ENCODE measurements around the gene DYRK1B.
"Not testable (repeated sequence)": the region's sequence is repeated elsewhere in the genome, so short reads cannot be mapped to it uniquely, and the experiment has no call there.

Gene DYRK1B

GRCh38 chr19:39833464-39834286 is at the start of gene DYRK1B:
DYRK1B (minus strand) TSS chr19:39834162; CDS start chr19:39831867, 2,295 bp downstream.
- peak; percentile 87 for DNase-seq (ENCODE audit: low read depth, low spot score)

- not testable (repeated sequence) for DNase-seq (ENCODE audit: low read depth, low spot score)
These were observed 48.7 kb upstream of the DYRK1B start for GRCh38 chr19:39882645-39883044.

DNA sequence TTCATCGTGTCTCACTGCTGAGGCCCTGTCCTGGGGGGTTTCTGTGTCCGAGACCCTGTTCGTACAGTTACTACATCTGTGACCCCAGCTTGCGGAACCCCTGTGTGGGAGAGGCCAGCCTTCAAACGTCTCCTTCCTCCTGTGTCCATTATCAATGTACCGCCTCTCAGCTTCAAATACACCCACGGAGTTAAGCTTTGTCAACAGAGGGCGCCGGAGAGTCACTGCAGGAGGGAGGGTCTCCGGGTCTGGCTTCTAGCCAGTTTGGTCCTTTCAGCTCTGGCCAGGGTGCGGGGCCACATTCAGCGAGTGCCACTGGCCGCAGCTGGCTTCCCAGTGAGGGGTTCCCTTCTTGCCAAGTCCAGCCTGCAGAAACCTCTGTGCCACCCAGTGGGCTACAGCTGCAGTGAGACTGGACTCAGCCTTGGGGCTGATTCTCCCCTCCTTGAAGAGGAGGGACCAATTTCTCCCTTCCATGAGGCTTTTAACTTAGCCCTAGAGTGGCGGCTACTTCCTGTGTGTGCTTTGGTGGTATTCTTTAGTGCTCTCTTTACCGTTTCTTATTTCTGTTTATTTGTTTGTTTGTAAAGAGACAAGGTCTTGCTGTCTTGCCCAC is 47.6 kb upstream of the DYRK1B start:
- not testable (repeated sequence) for DNase-seq (ENCODE audit: low read depth, low spot score)

- DNase-seq (ENCODE audit: low read depth, low spot score), result not testable (repeated sequence)
These were observed 46.3 kb upstream of the DYRK1B start for GRCh38 chr19:39880241-39880640.

DNA sequence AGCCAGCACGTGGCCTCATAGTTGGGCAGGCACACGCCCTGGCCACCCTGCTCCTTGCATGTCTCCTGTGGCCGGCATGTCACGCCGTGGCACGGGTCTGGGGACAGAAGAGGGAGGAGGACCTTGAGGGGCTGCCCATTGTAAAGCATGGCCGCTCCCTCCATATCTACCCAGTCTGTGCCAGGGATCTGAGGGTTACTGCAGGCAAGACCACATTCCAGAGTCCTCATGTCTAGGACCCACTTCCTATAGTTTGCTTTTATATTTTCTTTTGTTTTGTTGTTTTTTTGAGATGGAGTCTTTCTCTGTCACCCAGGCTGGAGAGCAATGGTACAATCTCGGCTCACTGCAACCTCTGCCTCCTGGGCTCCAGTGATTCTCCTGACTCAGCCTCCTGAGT is 45.8 kb upstream of the DYRK1B start:
- not testable (repeated sequence) for DNase-seq (ENCODE audit: low read depth, low spot score)

DNA sequence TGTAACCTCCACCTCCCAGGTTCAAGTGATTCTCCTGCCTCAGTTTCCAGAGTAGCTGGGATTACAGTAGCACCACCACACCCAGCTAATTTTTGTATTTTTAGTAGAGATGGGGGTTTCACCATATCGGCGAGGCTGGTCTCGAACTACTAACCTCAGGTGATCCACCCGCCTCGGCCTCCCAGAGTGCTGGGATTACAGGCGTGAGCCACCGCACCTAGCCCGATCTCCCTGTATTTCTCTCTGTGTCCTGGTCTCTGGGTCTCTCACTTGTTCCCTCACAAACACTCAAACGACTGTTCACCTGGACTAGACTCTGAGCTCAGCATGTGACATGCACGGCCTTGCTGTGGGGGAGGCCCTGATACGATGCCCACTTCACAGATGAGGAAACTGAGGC is 44.9 kb upstream of the DYRK1B start:
- DNase-seq (ENCODE audit: low read depth, low spot score), result not testable (repeated sequence)

DNA sequence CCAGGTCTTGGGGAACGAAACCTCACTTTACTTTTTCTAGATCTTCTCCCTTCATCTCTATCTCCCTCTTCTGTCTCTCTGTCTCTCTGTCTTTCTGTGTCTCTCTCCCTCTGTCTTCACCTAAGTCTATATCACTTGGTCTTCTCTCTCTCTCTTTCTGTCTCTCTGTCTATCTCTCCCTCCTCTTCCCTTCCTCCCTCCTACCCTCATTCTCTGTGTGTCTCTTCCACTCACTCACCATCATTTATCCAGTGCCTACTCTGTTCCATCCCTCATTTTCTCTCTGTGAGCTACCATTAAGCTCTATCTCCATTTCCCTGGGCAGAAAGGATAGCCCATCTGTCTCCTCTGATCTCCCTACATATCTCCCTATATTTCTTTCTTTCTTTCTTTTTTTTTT is 44.4 kb upstream of the DYRK1B start:
- no peak for DNase-seq (ENCODE audit: low read depth, low spot score)

DNA sequence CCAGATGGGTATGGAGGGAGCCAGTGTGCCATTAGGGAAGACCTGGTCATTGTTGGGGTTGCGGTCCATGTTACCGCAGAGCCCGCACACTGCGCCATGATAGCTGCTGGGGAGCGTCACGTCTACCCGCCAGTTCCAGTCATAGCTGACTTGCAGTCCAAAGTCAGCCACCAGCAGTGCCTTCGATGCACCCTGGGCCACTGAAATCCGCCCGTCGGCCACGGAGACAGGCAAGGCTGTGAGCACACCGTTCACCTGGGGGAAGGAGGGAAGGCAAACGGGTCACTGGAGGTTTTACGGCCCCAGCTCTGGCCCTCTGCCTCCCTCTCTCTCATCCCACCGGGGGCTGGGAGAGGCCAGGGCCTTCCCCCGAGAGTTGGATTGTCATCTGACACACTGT is 44.0 kb upstream of the DYRK1B start:
- not testable (repeated sequence) for DNase-seq (ENCODE audit: low read depth, low spot score)

GRCh38 chr19:39877488-39877887 is 43.5 kb upstream of the DYRK1B start:
- DNase-seq (ENCODE audit: low read depth, low spot score), result not testable (repeated sequence)

DNA sequence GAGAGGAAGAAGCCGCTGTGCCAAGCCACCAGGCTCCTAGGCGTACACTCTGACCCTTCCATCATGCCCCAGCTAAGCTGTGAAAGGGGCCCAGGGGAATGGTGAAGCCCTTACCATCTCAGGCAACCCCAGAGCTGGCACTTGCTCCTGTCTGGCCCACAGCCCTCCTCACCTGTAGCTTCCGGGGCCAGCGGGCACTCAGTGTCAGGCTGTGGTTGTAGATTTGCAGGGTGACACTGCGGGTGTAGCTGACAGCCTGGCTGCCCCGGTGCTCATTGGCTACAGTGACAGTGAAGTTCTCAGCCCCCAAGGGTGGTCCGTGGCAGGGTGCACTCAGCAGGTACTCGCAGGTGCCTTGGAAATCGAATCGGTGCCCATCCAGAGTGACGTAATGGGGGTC is 42.5 kb upstream of the DYRK1B start:
- DNase-seq (ENCODE audit: low read depth, low spot score), result not testable (repeated sequence)

- DNase-seq (ENCODE audit: low read depth, low spot score), result not testable (repeated sequence)
These were observed 41.5 kb upstream of the DYRK1B start for GRCh38 chr19:39875401-39875864.

- DNase-seq (ENCODE audit: low read depth, low spot score), result no peak
These were observed 40.4 kb upstream of the DYRK1B start for GRCh38 chr19:39874404-39874803.

- DNase-seq (ENCODE audit: low read depth, low spot score), result no peak
These were observed 39.4 kb upstream of the DYRK1B start for GRCh38 chr19:39873385-39873784.

DNA sequence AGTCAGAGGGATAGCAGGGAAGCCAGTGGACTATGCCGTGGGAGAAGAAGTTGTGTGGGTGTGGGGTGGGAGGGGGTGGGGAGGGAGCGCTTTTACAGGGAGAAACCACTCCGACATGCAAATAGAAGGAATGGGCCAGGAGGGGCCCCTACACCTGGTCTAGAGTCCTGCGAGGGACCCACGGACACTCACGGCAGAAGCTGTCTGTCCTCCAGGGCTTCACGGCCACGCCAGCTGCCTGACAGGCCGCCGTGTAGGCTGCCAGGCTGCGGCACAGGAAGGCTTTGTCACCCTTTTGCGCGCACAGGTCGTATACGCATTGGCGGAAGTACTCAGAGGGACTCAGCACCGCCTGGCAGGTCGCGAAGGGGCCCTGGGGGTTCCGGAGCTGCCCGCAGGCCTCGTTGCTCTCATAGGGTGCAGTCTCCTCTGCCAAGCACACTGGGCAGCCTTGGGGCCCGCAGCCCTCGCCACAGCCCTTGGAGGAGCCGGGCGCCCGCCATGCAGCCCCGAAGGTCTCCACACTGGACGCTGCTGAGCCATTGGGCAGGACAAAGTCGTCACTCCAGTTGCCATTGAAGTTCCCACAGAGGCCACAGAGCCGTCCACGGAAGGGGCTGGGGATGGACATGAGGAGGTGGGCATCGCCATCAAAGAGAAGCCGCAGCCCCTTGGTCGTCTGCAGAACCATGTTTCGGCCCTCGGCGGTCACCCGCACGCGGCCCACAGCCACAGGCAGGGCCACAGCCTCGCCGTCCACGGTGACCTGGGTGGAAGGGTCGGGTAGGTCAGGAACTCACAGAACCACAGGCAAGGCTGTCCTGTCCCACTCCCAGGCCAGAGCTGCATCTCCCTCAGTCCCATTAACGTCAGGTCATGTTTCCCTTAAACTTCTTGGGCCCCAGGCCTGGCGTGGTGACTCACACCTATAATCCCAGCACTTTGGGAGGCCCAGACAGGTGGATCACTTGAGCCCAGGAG is 38.2 kb upstream of the DYRK1B start:
- no peak for DNase-seq (ENCODE audit: low read depth, low spot score)

DNA sequence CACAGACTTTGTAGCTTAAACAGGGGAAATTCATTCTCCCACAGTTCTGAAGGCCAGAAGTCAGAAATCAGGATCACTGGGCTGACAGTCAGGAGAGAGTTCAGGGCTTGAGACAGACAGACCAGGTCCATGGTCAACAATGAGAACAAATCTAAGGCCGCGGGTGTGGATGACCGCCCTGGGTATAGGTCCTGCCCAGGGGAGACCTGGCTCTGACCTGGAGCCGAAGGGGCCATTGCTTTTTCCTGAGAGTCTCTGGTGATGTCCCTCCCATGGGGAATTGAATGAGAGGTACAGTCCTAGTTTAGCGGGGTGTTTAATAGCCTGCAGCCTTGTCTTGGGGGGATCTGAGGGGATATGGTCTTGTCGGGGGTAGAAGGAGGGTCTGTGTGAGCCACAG is 37.4 kb upstream of the DYRK1B start:
- DNase-seq (ENCODE audit: low read depth, low spot score), result no peak

GRCh38 chr19:39870171-39870971 is 36.4 kb upstream of the DYRK1B start:
- DNase-seq (ENCODE audit: low read depth, low spot score), result no peak

GRCh38 chr19:39867952-39868351 is 34.0 kb upstream of the DYRK1B start:
- DNase-seq (ENCODE audit: low read depth, low spot score), result no peak

DNA sequence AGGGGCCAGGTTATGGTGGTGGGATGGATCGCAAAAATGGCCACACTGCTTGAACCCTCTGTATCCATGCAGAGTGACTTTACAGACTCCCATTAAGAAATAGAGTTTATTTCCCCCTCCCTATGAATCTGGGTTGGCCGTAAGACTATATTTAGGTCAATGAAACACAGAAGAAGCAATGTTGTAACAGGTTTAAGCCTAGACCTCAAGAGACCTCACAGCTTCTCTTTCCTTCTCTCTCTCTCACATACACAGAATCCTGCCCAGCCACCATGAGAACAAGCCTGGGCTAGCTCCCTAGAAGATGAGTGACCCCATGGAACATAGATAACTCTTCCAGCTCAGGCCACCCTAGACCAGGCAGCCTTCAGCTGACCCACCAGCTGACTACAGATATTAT is 33.2 kb upstream of the DYRK1B start:
- no peak for DNase-seq (ENCODE audit: low read depth, low spot score)

DNA sequence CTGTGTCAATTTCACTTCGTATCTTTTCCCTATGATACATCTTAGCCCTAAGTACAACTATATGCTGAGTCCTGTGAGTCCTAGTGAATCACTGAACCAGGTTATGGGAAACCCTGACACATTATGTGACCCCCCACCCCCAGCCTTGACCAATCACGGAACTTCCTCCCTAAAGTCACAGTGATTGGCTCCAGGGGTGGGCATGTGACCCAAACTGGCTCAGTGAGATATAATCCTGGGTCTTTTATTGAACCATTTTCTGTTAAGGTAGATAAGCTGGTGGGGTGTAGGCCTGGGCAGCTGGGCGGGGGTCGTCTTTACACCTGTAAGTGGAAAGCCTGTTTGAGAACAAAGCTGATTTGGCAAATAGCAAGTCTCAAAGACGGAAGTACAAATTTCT is 32.0 kb upstream of the DYRK1B start:
- DNase-seq (ENCODE audit: low read depth, low spot score), result no peak

- DNase-seq (ENCODE audit: low read depth, low spot score), result no peak
These were observed 31.2 kb upstream of the DYRK1B start for GRCh38 chr19:39865186-39865585.

GRCh38 chr19:39864118-39864517 is 30.2 kb upstream of the DYRK1B start:
- DNase-seq (ENCODE audit: low read depth, low spot score), result no peak
